B cell (primary cell): ENCODE results near the gene MPHOSPH6. TPM values are rescaled to one million over a fixed set of nuclear protein-coding genes. Genes with fewer than 3 reads are reported as not detected.

Source experiments
- ATAC-seq: fragments of 200-7000 bp; cut with Tn5 transposase; one replicate; pipeline ENCODE4 v1.10.0; 2021; ENCODE audit warnings: low read depth, mild to moderate bottlenecking, moderate number of reproducible peaks, moderate library complexity
- CTCF ChIA-PET: fragments of 350-600 bp; sonication (Branson Sonifier 250); formaldehyde crosslinking; loops from one replicate; lab custom pipeline; 2021; ENCODE audit warnings: antibody characterized with exemption, inconsistent platforms; lab: Charles Lee
- POLR2A ChIA-PET: fragments of 350-600 bp; sonication (Branson Sonifier 250); formaldehyde crosslinking; loops from one replicate; lab custom pipeline; 2021; ENCODE audit warnings: antibody characterized with exemption; lab: Charles Lee
- DNase-seq: peaks from one replicate; pipeline ENCODE4 v3.0.0; 2013
- H2AFZ ChIP-seq: 2 replicates; pipeline ENCODE4 v1.6.1; 2012; ENCODE audit warnings: mild to moderate bottlenecking, low read depth, low read length; ENCODE audit not compliant: insufficient read depth, poor library complexity, severe bottlenecking
- H3K27ac ChIP-seq, 2 donors: 1 replicate in 1 of 2; 2 replicates in 1 of 2; pipeline ENCODE4 v1.5.1; 2012 to 2013; ENCODE audit warnings: low read length in 2 of 2, mild to moderate bottlenecking in 2 of 2, moderate library complexity in 1 of 2
- H3K27me3 ChIP-seq, 4 experiments: fragments of 200-600 bp in 1 of 4; sonication (generic) in 1 of 4; replicated peaks in 1 of 4; 1 replicate in 2 of 4; 2 replicates in 2 of 4; pipeline versions ENCODE4 v1.6.1 to v1.7.0; 2013 to 2016; ENCODE audit warnings: low read length in 3 of 4, mild to moderate bottlenecking in 2 of 4, mixed read lengths in 1 of 4, moderate library complexity in 1 of 4; ENCODE audit not compliant: insufficient read depth in 4 of 4, control insufficient read depth in 3 of 4; ENCODE audit errors: control extremely low read depth in 1 of 4
- H3K36me3 ChIP-seq, 2 experiments: replicated peaks in 1 of 2; 1 replicate in 1 of 2; 2 replicates in 1 of 2; pipeline versions ENCODE4 v1.6.1 to v1.7.1; 2013; ENCODE audit warnings: low read length in 1 of 2; ENCODE audit not compliant: insufficient read depth in 2 of 2, control insufficient read depth in 1 of 2; ENCODE audit errors: control extremely low read depth in 1 of 2, extremely low read depth in 1 of 2
- H3K4me1 ChIP-seq, 2 donors: fragments of 200-600 bp in 1 of 2; sonication (generic) in 1 of 2; 1 replicate in 1 of 2; 2 replicates in 1 of 2; pipeline versions ENCODE4 v1.5.1 to v1.6.1; 2013 to 2017; ENCODE audit warnings: low read length in 2 of 2; ENCODE audit not compliant: control insufficient read depth in 2 of 2, insufficient read depth in 2 of 2
- H3K4me2 ChIP-seq: replicated peaks from 2 replicates; pipeline ENCODE3; 2012; ENCODE audit warnings: mild to moderate bottlenecking, low read depth, low read length; ENCODE audit not compliant: poor library complexity, severe bottlenecking
- H3K4me3 ChIP-seq, 5 experiments: fragments of 200-600 bp in 1 of 5; sonication (generic) in 1 of 5; 1 replicate in 3 of 5; 2 replicates in 2 of 5; pipeline versions ENCODE4 v1.5.1 to v1.7.0; 2011 to 2016; ENCODE audit warnings: low read length in 4 of 5, mild to moderate bottlenecking in 4 of 5, low read depth in 2 of 5, control low read depth in 1 of 5, moderate library complexity in 1 of 5; ENCODE audit not compliant: insufficient read depth in 1 of 5; ENCODE audit errors: control extremely low read depth in 1 of 5, extremely low read depth in 1 of 5
- H3K79me2 ChIP-seq: fragments of 200-600 bp; sonication (generic); one replicate; pipeline ENCODE4 v1.6.0; 2016; ENCODE audit warnings: low read length; ENCODE audit not compliant: control insufficient read depth, insufficient read depth
- H3K9ac ChIP-seq: fragments of 200-600 bp; sonication (generic); 2 replicates; pipeline ENCODE4 v1.6.1; 2017; ENCODE audit warnings: mild to moderate bottlenecking, low read length, moderate library complexity
- H3K9me3 ChIP-seq, 3 donors: one replicate each; pipeline versions ENCODE4 v1.6.1 to v1.7.1; 2013; ENCODE audit warnings: low read length in 2 of 3; ENCODE audit not compliant: control insufficient read depth in 2 of 3, insufficient read depth in 1 of 3; ENCODE audit errors: control extremely low read depth in 1 of 3
- H4K20me1 ChIP-seq: 2 replicates; pipeline ENCODE4 v1.6.0; 2012; ENCODE audit warnings: mild to moderate bottlenecking, low read length; ENCODE audit not compliant: insufficient read depth, control insufficient read depth, poor library complexity, severe bottlenecking
- H3K27ac Mint-ChIP-seq: one replicate; pipeline ENCODE4 v1.8.0; 2021; ENCODE audit warnings: mixed read lengths
- H3K27me3 Mint-ChIP-seq: one replicate; pipeline ENCODE4 v1.8.0; 2021; ENCODE audit warnings: mixed read lengths
- H3K4me1 Mint-ChIP-seq: one replicate; pipeline ENCODE4 v1.8.0; 2021; ENCODE audit warnings: mixed read lengths
- H3K4me3 Mint-ChIP-seq: one replicate; pipeline ENCODE4 v1.8.0; 2021; ENCODE audit warnings: mixed read lengths
- H3K9me3 Mint-ChIP-seq: one replicate; pipeline ENCODE4 v1.8.0; 2022; ENCODE audit warnings: mixed read lengths; ENCODE audit not compliant: insufficient read depth
- EZH2 ChIP-seq: IDR thresholded peaks from 2 replicates; pipeline ENCODE4 v1.6.1; 2012; ENCODE audit warnings: borderline replicate concordance, low read depth, mild to moderate bottlenecking, moderate library complexity, low read length; ENCODE audit not compliant: insufficient read depth, poor library complexity, severe bottlenecking
- WGBS: methylation state at CpG from one replicate; pipeline ENCODE4 v1.1.5; 2013; ENCODE audit warnings: missing lambda C conversion rate; ENCODE audit not compliant: insufficient coverage; 5-methylcytosine and 5-hydroxymethylcytosine counted together
- intact Hi-C: fragments of 100-400 bp; cut with micrococcal nuclease; formaldehyde crosslinking; loops from one replicate; pipeline ENCODE4 v1.10.0; 2022
- polyA plus RNA-seq: library from polyadenylated mRNA; depleted of rRNA; stranded (reverse); fragments of >200 nt; gene quantifications from 2 replicates; pipeline ENCODE4 v1.2.3, GENCODE V29; 2012
- total RNA-seq, 2 donors: library from RNA; stranded (reverse); fragments of 120-200 nt in 1 of 2; gene quantifications; 1 replicate in 1 of 2; 2 replicates in 1 of 2; pipeline versions ENCODE4 v1.2.3 to v1.2.4, GENCODE V29; 2013 to 2022
- TF ChIP-seq, protein P1 (sequence below): fragments of 200-600 bp; IDR thresholded peaks from one replicate; pipeline ENCODE4 v1.8.0; 2022; ENCODE audit warnings: antibody characterized with exemption, mild to moderate bottlenecking

Gene MPHOSPH6
- total and polyA plus RNA-seq, 2 donors (not counting 1 experiment from before 2014, with no cell fraction given): 4.6 to 20.4 TPM

DNA sequence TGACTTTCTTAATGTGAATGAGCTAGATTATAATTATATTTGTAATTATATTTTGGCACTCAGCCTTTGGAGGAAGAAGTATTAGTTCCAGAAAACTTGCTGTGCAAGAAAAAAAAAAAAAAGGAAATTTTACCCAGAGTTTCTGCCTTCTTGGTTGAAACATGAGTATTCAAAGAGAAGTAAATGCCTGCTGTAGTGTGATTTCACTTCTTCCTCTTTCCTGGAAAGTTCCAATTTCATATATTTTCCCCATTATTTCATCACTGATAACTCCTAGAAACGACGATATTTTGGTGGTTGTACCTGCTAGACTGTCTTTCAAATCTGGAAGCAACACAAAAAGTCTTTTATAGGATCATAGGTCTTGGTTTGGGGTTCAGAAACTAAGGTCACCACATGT lies 20.4 kb upstream of the MPHOSPH6 start:
- DNase-seq (no peak), ATAC-seq (no peak)
- intact Hi-C loops: no loop called here
- no peaks in the 10 kb centered on the region for H3K4me1 ChIP-seq
- H3K4me2 ChIP-seq: no peak overlapping the region
- no peaks in the 10 kb centered on the region for H4K20me1 ChIP-seq
- no peak overlapping the region for H3K4me3 ChIP-seq
- ChIA-PET POLR2A (no interaction called here), CTCF (no interaction called here)
- H2AFZ ChIP-seq: no peak overlapping the region
- H3K27ac ChIP-seq: no peak overlapping the region
- H3K4me3 Mint-ChIP-seq: no peak overlapping the region
- no peak overlapping the region for H3K9ac ChIP-seq
- H3K27me3 ChIP-seq: peaks cover 0 to 3% (median 2%) of the 10 kb centered on the region in 4 experiments
- H3K79me2 ChIP-seq: no peaks in the 10 kb centered on the region
- no peaks in the 10 kb centered on the region for H3K9me3 ChIP-seq
- H3K27me3 Mint-ChIP-seq: peaks cover 15% of the 10 kb centered on the region
- no peaks in the 10 kb centered on the region for H3K9me3 Mint-ChIP-seq
- H3K27ac Mint-ChIP-seq: no peak overlapping the region
- no peaks in the 10 kb centered on the region for H3K36me3 ChIP-seq
- WGBS: no CpG with 5 or more reads among the region's 2 CpGs
- no peak for TF ChIP-seq EZH2
- TF ChIP-seq, protein P1, sequence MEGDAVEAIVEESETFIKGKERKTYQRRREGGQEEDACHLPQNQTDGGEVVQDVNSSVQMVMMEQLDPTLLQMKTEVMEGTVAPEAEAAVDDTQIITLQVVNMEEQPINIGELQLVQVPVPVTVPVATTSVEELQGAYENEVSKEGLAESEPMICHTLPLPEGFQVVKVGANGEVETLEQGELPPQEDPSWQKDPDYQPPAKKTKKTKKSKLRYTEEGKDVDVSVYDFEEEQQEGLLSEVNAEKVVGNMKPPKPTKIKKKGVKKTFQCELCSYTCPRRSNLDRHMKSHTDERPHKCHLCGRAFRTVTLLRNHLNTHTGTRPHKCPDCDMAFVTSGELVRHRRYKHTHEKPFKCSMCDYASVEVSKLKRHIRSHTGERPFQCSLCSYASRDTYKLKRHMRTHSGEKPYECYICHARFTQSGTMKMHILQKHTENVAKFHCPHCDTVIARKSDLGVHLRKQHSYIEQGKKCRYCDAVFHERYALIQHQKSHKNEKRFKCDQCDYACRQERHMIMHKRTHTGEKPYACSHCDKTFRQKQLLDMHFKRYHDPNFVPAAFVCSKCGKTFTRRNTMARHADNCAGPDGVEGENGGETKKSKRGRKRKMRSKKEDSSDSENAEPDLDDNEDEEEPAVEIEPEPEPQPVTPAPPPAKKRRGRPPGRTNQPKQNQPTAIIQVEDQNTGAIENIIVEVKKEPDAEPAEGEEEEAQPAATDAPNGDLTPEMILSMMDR: no peak
- peaks cover 8% of the 10 kb centered on the region for H3K4me1 Mint-ChIP-seq

DNA sequence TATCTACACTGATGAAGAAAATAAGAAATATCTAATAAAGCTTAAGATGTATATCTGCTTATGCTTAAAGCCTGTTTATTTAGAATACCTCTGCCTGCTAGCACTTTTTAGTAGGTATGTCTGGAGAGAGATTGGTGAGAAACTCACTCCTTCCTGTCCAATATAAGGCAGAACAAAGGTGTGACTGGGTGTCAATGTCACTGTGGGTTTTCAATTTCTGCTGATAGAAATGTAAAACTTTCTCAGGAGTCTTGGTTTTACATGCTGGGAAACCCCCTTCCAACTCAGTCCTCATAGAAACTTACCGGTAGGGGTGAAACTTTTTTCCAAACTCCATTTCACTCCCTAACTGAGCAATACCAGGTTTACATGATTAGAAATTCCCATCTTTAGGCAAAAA lies 17.8 kb upstream of the MPHOSPH6 start:
- no CpG with 5 or more reads among the region's 1 CpG for WGBS
- H3K4me3 ChIP-seq: no peak overlapping the region
- TF ChIP-seq EZH2: no peak
- TF ChIP-seq, protein P1: no peak
- Mint-ChIP-seq H3K27me3 (peaks cover 27% of the 10 kb centered on the region), H3K9me3 (no peaks in the 10 kb centered on the region), H3K4me3 (no peak overlapping the region), H3K4me1 (peaks cover 4% of the 10 kb centered on the region), H3K27ac (no peak overlapping the region)
- ChIA-PET CTCF (no interaction called here), POLR2A (no interaction called here)
- intact Hi-C loops: no loop called here
- no peak overlapping the region for H3K9ac ChIP-seq
- ATAC-seq: no peak
- DNase-seq: no peak
- no peak overlapping the region for H3K27ac ChIP-seq
- no peaks in the 10 kb centered on the region for H3K36me3 ChIP-seq
- H3K9me3 ChIP-seq: no peaks in the 10 kb centered on the region
- H4K20me1 ChIP-seq: no peaks in the 10 kb centered on the region
- H3K4me1 ChIP-seq: no peaks in the 10 kb centered on the region
- no peak overlapping the region for H3K4me2 ChIP-seq
- no peaks in the 10 kb centered on the region for H3K79me2 ChIP-seq
- no peak overlapping the region for H2AFZ ChIP-seq
- H3K27me3 ChIP-seq: peaks cover 0 to 8% (median 3%) of the 10 kb centered on the region in 4 experiments
